HG02642 (cell line): ENCODE measurements around the gene AHSP.
A peak's percentile ranks its signal among the peaks of the same experiment; 100 is the strongest.
"Not testable (repeated sequence)": the region's sequence is repeated elsewhere in the genome, so short reads cannot be mapped to it uniquely, and the experiment has no call there.

Experiments
- ATAC-seq: cut with Tn5 transposase; IDR thresholded peaks from one replicate; pipeline ENCODE4 v1.9.1; 2021; ENCODE audit warnings: mild to moderate bottlenecking; ENCODE audit not compliant: unreplicated experiment, poor library complexity

The AHSP gene, protein sequence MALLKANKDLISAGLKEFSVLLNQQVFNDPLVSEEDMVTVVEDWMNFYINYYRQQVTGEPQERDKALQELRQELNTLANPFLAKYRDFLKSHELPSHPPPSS

DNA sequence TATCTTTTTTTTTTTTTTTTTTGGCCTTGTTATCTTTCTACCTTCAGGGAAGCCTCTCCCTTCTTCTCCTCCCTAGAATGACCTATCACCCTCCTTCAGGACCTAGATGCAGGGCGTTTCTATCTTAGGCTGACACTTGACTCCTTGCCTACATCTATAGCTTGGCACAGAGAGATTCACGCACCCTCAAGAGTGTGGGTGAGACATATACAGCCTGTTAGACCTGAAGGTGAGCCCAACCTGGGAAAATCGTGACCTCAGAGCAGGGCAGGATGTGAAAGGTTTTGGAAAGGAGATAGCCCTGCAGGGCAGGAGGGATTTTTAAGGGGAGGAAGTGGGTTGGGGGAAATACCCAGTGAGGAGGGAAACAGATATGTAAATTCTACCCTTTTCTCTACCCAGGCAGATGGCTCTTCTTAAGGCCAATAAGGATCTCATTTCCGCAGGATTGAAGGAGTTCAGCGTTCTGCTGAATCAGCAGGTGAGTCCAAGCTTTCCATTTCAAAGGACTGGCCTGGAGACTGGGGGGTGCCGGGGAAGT is at the start of gene AHSP:
Gene AHSP (plus strand): TSS at position 167 of the 541 bp plus-strand sequence. CDS start 240 bp downstream, at position 407.
- ATAC-seq, result no peak

DNA sequence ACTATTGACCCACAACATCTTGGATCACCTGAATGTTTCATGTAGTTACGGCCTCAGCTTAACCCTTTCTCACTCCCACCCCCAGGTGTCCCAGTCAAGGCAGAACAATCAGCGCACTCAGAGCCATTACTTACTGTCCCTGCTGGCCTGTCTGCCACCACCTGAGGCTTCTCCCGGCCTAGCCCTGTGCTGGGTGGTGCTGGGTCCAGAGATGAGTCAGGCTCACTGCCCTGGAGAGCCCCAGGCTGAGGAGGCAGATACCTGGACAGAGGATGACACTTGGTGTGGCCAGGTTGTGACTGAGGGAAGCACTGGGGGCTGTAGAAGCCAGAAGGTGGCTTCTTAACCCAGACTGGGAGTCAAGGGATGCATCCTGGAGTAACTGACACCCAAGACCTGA is 48.7 kb upstream of the AHSP start:
- no peak for ATAC-seq

- no peak for ATAC-seq
Observed at GRCh38 chr16:31479751-31480150, 47.9 kb upstream of the AHSP start.

DNA sequence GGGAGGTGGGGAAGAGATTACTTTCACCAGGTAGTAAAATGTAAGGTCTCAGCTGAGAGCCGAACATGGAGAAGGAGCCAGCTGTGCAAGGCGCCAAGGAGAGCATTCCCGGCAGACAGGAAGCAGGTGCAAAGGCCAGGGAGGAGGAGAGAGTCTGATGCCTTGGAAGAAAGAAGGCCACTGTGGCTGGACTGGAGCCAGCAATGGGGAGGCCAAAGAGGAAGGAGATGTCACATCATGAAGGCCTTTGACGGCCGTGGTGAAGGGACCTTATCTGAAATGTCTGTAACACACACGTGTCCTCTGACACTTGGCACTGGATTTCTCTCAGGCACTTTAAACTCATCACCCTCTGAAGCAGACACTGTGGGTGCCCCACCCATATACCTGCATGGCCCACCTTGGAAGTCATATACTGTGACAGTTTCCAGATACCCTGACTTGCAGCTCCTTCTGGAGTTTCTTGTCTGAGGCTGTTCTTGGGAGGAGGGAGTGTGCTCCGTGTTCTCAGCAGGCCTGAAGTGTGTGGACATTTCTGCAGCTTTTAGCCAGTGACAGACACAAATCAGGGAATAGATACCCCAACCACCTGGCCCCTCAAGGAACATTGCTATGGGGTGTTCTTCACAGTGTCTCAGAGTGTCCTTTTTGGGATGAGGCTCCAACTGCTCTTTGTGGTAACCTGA is 46.7 kb upstream of the AHSP start:
- ATAC-seq, result no peak

DNA sequence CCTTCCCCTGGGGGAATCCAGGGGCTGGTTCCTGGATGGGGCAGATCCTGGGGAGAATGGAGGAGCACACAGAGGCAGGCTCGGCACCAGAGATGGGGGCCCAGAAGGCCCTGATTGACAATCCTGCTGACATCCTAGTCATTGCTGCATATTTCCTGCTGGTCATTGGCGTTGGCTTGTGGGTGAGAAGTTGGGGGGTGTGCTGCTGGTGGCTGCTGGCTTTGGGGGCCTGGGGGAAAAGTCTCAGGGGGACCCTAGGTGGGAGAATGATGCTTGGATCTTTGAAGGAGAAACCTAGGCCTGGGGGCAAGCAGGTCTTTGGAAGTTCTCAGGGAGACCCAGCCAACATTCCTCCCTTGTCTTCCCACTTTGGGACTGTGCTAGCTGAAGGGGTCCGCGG is 44.6 kb upstream of the AHSP start, which contains the start of gene SLC5A2:
Gene SLC5A2 (plus strand): TSS at position 43 of the 400 bp plus-strand sequence. CDS start 14 bp downstream, at position 57.
- no peak for ATAC-seq

- not testable (repeated sequence) for ATAC-seq
Observed at GRCh38 chr16:31484048-31484447, 43.7 kb upstream of the AHSP start.

GRCh38 chr16:31484491-31485171 is 43.1 kb upstream of the AHSP start:
- no peak for ATAC-seq

- ATAC-seq, result no peak
Observed at GRCh38 chr16:31485571-31485970, 42.1 kb upstream of the AHSP start.

GRCh38 chr16:31486045-31486444 is 41.7 kb upstream of the AHSP start:
- ATAC-seq, result no peak

DNA sequence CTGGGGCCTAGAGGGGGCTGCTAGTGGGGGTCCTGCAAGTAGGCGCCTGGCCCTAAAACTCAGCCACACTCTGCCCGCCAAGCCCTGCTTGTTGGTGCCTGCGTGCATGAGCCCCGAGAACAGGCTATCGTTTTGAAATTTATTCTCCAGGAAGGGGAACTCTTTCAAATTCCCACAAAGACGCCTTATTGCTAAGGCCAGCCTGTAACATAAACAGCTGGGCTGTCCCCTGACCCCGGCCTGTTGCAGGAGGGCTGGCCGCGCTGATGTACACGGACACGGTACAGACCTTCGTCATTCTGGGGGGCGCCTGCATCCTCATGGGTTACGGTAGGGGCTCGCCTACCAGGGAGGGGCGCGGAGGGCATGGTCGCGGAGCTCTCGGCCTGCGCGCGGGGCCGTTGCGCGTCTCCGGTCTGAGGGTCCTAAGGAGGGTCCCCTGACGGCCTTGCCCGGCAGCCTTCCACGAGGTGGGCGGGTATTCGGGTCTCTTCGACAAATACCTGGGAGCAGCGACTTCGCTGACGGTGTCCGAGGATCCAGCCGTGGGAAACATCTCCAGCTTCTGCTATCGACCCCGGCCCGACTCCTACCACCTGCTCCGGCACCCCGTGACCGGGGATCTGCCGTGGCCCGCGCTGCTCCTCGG is 40.5 kb upstream of the AHSP start:
- ATAC-seq, result peak; percentile 4

DNA sequence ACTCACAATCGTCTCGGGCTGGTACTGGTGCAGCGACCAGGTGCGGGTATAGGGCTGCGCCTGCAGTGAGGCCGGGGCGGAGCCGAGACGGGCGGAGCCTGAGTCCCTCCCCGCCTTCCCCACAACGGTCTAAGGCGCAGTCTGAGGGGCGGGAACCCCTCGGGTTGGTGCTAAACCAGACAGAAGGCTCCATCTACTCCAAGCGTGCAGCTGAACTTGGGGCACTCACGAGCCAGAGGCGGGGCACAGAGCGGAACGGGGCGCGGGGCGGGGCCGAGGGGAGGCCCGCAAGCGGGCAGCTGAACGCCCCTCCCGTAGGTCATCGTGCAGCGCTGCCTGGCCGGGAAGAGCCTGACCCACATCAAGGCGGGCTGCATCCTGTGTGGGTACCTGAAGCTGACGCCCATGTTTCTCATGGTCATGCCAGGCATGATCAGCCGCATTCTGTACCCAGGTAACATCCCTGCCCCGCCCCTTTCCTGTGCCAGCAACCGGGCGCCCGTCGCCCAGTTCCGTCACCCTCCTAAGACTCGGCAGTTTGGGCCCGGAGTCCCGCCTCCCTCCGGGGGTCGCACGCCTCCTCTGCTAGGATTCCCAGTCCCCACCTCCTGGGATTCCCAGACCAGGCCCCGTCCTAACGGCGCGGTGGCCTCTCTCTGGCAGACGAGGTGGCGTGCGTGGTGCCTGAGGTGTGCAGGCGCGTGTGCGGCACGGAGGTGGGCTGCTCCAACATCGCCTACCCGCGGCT is 39.8 kb upstream of the AHSP start:
- ATAC-seq, result peak; percentile 87

DNA sequence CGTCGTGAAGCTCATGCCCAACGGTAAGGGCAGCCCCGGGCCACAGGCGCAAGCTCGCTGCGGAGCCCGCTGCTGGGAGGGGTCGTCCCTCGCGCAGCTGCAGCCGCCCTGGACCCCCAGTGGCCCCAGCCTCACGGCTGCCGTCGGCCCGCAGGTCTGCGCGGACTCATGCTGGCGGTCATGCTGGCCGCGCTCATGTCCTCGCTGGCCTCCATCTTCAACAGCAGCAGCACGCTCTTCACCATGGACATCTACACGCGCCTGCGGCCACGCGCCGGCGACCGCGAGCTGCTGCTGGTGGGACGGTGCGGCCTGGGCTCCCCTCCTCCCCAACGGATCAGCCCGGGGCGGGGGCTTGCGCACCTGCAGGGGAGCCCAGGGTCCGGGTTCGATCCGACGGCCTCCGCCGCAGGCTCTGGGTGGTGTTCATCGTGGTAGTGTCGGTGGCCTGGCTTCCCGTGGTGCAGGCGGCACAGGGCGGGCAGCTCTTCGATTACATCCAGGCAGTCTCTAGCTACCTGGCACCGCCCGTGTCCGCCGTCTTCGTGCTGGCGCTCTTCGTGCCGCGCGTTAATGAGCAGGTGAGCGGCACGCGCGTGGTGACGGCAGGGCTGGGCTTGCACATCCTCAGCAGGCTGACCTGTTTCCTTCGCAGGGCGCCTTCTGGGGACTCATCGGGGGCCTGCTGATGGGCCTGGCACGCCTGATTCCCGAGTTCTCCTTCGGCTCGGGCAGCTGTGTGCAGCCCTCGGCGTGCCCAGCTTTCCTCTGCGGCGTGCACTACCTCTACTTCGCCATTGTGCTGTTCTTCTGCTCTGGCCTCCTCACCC is 39.0 kb upstream of the AHSP start:
- no peak for ATAC-seq

DNA sequence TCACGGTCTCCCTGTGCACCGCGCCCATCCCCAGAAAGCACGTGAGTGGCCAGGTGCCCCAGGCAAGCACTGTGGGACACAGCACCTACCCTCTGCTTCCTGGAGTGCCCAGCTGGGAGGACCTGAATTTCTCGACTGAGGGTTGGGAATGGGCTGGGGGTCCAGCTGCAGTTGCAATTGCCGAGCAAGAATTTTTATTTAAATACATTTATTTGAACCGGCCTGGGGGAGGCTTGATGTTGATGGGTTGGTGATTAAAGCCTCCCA is 38.5 kb upstream of the AHSP start:
- ATAC-seq, result no peak

DNA sequence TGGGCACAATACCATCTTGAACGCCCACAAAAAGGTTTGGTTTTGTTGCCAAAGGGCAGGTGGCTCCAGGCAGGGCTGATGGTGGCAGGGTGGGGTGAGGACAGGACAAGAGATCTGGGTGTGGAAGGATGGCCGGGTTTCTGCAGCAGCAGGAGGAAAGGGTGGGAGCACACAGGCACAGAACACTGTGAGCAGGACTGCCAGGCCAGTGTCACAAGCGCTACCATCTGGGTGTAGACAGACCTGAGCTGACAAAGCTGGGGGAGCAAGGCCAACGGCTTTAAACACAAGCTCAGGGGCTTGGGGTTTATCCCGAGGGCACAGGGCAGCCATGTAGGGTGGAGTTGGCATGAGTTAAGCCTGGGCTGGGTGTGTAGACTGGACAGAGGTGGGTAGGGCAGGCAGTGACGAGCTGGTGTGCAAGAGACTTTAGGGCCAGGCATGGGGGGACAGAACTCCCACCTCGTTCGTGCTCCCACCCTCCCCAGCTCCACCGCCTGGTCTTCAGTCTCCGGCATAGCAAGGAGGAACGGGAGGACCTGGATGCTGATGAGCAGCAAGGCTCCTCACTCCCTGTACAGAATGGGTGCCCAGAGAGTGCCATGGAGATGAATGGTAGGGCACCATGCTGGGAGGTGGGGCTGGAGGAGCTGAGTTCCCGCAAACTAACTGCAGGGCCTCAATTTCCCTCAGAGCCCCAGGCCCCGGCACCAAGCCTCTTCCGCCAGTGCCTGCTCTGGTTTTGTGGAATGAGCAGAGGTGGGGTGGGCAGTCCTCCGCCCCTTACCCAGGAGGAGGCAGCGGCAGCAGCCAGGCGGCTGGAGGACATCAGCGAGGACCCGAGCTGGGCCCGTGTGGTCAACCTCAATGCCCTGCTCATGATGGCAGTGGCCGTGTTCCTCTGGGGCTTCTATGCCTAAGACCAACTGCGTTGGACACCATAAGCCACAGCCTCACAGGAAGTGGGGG is 37.8 kb upstream of the AHSP start:
- no peak for ATAC-seq

GRCh38 chr16:31491778-31492418 is 35.8 kb upstream of the AHSP start:
- ATAC-seq, result no peak

DNA sequence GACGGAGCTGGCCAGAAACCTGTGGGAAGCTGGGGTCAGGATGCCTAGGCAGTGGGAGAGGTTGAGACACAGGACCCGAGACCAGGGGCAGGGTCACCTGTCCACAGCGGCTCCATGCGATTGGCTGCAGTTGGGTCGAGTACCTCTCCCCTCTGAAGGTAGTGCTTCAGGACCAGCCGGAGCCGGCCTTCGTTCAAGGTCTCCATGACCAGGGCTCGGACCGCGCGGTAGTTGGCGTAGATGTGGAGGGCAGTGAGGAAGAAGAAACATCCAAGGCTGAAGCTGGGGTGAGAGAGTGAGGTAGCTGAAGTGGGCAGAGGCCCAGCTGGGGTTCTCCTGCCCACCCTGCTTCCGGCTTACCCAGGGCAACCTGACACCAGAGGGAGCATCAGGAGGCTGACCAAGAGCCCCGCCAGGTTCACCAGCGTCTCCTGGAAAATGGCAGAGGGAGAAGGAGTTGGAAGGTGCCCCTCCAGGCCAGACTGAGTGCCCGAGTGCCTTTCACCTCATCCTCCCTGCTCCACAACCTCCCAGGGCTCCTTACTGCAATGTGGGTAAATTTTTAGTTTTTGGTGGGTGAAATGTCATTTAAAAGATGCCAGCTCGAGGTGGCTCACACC is 34.1 kb upstream of the AHSP start:
- no peak for ATAC-seq

- no peak for ATAC-seq
Observed at GRCh38 chr16:31496670-31497069, 31.0 kb upstream of the AHSP start.

GRCh38 chr16:31498493-31498892 is 29.2 kb upstream of the AHSP start:
- no peak for ATAC-seq
